ENCODE measurements around the gene LLGL2.

LLGL2 gene

GRCh38 chr17:75610103-75610984 is 84.8 kb downstream of the LLGL2 start:
- in situ Hi-C loops (cut with MboI; ENCODE audit: low sequenced_read_pairs) = no loop called here

DNA sequence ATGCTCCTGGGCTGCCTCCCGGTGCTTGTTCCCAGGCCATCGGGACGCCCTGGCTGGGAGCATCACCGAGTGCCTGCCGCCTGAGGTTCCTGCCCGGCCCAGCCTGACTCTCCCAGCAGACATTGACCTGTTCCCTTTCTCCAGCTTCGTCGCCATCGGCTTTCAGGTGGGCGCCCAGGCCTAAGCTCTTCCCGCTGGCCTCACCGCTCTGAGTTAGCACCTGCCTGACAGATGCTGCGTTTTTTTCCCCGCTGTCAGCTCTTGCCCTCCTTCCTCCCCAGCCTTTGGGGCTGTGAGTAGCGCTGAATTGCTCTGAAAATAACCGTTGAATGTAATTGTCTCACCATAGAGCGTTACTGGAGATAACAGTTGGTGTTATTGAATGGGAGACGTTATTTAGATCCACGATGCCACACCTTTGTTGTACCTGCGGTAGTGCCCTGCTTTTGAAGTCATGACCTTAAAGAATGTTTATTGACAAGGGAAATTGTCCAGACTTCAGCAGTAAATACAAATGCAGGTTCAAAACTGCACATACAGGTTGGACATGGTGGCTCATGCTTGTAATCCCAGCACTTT is 86.4 kb downstream of the LLGL2 start:
- in situ Hi-C loops (cut with MboI; ENCODE audit: low sequenced_read_pairs) = no loop called here

DNA sequence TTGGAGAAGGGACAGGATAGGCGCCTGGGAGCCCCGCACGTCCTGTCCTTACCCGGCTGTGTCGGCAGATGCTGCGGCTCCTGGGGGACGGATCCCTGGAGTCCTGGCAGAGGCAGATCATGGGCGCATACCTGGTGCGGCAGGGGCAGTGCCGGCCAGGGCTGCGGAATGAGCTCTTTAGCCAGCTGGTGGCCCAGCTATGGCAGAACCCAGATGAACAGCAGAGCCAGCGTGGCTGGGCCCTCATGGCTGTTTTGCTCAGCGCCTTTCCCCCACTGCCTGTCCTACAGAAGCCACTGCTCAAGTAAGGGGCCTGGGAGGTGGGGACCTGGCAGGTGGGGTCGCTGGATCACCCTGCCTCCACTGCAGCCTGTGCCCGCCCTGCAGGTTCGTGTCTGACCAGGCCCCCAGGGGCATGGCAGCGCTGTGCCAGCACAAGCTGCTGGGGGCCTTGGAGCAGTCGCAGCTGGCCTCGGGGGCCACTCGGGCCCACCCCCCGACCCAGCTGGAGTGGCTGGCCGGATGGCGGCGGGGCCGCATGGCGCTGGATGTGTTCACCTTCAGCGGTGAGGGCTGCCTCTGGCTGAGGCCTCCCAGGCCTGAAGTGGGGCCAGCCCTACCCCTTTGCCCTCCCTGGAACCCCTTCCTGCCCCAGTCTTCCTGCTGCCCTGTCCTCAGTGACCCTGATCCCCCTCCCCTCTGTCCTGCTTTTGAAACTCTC is 87.6 kb downstream of the LLGL2 start:
- in situ Hi-C loops (cut with MboI; ENCODE audit: low sequenced_read_pairs) = no loop called here

GRCh38 chr17:75614006-75614405 is 88.5 kb downstream of the LLGL2 start:
- in situ Hi-C loops (cut with MboI; ENCODE audit: low sequenced_read_pairs) = no loop called here

DNA sequence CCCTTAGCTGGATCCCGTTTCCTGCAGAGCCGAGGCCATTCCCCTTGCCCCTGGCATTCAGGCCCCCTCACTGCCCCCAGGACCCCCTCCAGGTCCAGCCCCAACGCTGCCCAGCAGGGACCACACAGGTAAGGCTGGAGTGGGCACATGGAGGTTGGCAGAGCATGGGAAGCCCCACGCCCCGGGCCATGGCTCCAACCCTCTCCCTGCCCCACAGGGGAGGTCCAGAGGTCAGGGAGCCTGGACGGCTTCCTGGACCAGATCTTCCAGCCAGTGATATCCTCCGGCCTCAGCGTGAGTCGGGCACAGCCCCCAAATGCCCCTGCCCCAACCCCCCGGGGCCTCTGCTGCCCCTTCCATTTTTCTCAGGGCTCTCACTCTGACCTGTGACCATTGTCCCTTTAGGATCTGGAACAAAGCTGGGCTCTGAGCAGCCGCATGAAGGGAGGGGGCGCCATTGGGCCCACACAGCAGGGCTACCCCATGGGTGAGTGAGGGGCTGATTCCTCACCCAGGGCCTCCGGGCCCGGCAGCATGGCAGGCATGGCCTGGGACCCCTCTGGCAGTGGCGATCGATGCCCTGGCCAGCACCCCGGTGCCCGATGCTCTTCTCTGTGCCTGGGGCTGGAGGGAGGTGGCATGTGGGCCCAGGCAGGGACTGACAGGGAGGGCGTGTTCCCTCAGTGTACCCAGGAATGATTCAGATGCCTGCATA is 89.2 kb downstream of the LLGL2 start:
- in situ Hi-C loops (cut with MboI; ENCODE audit: low sequenced_read_pairs) = no loop called here

GRCh38 chr17:75615301-75615700 is 89.8 kb downstream of the LLGL2 start:
- in situ Hi-C loops (cut with MboI; ENCODE audit: low sequenced_read_pairs) = no loop called here

DNA sequence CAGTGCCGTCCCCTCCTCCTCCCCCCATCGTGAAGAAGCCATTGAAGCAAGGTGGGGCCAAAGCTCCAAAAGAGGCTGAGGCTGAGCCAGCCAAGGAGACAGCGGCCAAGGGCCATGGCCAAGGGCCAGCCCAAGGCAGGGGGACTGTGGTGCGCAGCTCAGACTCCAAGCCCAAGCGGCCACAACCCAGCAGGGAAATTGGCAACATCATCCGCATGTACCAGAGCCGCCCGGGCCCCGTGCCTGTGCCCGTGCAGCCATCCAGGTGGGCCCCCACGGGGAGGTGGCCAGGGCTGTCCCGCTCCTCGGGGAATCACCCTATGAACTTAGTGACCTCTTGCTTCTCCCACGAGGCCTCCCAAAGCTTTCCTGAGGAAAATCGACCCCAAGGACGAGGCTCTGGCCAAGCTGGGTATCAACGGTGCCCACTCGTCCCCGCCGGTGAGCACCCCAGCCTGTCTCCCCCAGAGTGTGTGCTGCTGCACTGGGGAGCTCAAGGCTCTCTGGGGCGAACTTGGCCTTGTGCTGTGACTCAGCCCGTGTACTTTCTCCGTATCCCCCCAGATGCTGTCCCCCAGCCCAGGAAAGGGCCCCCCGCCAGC is 91.1 kb downstream of the LLGL2 start:
- in situ Hi-C loops (cut with MboI; ENCODE audit: low sequenced_read_pairs) = no loop called here

GRCh38 chr17:75617218-75617617 is 91.7 kb downstream of the LLGL2 start:
- in situ Hi-C loops (cut with MboI; ENCODE audit: low sequenced_read_pairs) = no loop called here

GRCh38 chr17:75617675-75618074 is 92.2 kb downstream of the LLGL2 start:
- in situ Hi-C loops (cut with MboI; ENCODE audit: low sequenced_read_pairs) = no loop called here

DNA sequence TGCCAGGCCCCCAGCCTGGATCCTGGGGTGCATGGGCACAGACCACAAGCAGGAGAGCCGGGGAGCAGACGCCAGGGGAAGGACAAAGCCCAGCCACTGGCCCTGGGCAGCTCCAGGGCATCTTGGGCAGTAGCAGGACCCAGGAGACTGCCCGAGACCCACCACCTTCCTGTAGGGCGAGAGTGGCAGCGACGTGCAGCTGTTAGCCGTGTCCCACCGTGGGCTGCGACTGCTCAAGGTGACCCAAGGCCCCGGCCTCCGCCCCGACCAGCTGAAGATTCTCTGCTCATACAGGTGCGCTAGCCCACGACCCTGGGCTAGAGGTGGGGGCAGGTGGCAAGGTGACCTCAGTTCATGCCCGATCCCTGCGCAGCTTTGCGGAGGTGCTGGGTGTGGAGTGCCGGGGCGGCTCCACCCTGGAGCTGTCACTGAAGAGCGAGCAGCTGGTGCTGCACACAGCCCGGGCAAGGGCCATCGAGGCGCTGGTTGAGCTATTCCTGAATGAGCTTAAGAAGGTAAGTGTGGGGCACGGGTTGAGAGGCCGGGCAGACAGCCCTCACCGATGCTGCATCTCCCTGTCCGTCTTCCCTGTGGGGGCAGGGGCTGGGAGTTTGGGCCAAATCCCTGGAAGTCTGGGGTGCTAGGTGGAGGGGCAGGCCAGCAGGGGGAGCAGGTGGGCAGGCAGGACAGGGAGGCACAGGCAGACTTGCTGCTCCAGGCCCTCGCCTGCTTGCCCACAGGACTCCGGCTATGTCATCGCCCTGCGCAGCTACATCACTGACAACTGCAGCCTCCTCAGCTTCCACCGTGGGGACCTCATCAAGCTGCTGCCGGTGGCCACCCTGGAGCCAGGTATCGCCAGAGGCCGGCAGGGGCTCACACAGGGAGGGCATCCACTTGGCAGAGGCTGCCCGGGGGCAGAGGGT is 94.3 kb downstream of the LLGL2 start:
- in situ Hi-C loops (cut with MboI; ENCODE audit: low sequenced_read_pairs) = no loop called here

- in situ Hi-C loops (cut with MboI; ENCODE audit: low sequenced_read_pairs) = no loop called here
Measured at GRCh38 chr17:75621489-75621888, 96.0 kb downstream of the LLGL2 start.

DNA sequence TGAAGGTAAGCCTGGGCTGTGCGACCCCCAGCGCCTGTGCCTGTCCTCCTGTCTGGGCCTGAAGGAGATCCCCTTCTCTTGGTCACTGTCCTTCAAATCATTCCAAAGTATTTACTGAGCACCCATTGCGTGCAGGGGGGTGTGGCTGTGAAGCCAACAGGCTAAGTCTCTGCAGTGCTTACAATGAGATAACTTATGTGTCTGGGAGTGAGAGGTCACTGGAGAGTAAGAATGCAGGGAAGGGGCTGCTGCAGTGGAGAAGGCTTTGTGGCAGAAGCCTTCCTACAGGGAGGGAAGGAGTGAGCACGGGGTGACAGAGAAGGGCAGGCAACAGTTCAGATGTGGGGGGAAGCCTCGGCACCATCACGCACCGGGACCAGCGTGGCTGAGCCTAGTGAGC is 96.6 kb downstream of the LLGL2 start:
- in situ Hi-C loops (cut with MboI; ENCODE audit: low sequenced_read_pairs) = no loop called here

DNA sequence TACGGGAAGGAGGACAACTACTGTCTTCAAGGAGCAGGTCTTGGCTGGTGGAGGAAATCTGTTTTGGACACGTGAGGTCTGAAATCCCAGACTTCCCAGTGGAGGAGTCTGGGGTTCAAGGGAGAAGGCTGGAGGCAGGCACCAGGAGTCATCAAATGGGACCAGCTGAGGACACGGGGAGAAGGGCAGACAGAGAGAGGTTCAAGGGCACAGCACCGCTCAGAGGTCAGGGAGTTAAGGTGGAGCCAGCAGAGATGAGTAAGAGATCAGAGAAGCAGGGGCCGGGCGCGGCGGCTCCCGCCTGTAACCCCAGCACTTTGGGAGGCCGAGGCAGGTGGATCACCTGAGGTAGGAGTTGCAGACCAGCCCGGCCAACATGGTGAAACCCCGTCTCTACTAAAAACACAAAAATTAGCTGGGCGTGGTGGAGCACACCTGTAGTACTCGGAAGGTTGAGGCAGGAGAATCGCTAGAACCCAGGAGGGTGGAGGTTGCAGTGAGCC is 97.3 kb downstream of the LLGL2 start:
- in situ Hi-C loops (cut with MboI; ENCODE audit: low sequenced_read_pairs) = no loop called here

DNA sequence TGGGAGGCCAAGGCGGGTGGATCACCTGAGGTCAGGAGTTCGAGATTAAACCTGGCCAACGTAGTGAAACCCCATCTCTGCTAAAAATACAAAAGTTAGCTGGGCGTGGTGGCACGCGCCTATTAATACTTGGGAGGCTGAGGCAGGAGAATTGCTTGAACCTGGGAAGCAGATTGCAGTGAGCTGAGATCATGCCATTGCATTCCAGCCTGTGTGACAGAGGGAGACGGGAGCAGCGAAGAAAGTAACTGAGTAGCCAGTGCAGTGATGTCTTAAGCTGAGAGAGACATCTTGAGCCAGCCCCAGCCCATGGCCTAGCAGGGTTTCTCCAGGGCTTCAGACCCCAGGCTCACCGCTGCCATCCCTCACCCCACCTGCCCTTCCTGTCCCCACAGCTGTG is 97.9 kb downstream of the LLGL2 start:
- in situ Hi-C loops (cut with MboI; ENCODE audit: low sequenced_read_pairs) = no loop called here

DNA sequence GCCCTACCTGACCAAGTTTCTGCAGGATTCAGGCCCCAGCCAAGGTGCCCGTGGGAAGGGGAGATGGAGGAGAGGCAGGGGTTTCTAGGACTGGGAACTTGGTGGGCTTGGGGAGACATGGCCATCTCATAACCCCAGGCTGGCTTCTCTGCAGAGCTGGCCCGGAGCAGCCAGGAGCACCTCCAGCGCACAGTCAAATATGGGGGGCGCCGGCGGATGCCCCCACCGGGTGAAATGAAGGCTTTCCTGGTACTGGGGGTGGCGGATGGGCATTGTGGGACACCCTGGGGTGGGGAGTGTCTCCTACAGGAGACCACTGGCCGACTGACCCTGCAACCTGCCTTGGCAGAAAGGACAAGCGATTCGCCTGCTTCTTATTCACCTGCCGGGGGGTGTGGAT is 98.5 kb downstream of the LLGL2 start:
- in situ Hi-C loops (cut with MboI; ENCODE audit: low sequenced_read_pairs) = no loop called here
